Adrenal gland (tissue), 5 donors: ENCODE data around the gene RFLNA.

Experiments used
- POLR2A ChIP-seq, 2 donors: fragments of 450-650 bp; IDR thresholded peaks; one replicate each; pipeline ENCODE4 v1.6.1; 2017; ENCODE audit warnings: antibody characterized with exemption in 2 of 2, mild to moderate bottlenecking in 2 of 2, moderate library complexity in 1 of 2
- TF ChIP-seq, protein P1 (sequence below), 6 experiments: fragments of 450-650 bp in 4 of 6; fragments of 200-600 bp in 2 of 6; sonication (generic) in 1 of 6; IDR thresholded peaks; 1 replicate in 5 of 6; 2 replicates in 1 of 6; pipeline versions ENCODE4 v1.5.1 to v1.8.0; 2016 to 2021; ENCODE audit warnings: antibody characterized with exemption in 6 of 6, mild to moderate bottlenecking in 2 of 6, moderate library complexity in 1 of 6
- donor health status: DM: no; HTN: no; CAD: no.

DNA sequence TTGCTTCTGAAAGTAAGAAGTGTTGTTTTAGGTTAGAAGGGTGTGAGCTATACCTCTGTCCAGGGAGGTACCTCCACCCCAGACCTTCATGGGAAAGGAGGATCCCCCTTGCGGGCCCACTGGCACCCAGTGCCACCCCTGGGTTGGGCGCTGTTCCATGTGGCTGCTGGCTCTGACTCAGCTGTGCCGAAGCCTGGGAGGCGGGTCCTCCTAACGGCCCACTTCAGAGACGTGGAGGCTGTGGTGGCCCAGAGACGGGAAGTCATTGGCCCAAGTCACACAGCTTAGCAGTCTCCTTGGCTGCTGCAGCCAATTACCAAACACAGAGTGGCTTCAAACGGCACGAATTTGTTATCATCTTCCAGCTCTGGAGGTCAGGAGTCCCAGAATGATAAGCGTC is 10.2 kb downstream of the RFLNA start:
- no peak for TF ChIP-seq POLR2A (IDR thresholded peaks at IDR 0.05)
- TF ChIP-seq, protein P1, sequence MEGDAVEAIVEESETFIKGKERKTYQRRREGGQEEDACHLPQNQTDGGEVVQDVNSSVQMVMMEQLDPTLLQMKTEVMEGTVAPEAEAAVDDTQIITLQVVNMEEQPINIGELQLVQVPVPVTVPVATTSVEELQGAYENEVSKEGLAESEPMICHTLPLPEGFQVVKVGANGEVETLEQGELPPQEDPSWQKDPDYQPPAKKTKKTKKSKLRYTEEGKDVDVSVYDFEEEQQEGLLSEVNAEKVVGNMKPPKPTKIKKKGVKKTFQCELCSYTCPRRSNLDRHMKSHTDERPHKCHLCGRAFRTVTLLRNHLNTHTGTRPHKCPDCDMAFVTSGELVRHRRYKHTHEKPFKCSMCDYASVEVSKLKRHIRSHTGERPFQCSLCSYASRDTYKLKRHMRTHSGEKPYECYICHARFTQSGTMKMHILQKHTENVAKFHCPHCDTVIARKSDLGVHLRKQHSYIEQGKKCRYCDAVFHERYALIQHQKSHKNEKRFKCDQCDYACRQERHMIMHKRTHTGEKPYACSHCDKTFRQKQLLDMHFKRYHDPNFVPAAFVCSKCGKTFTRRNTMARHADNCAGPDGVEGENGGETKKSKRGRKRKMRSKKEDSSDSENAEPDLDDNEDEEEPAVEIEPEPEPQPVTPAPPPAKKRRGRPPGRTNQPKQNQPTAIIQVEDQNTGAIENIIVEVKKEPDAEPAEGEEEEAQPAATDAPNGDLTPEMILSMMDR (IDR thresholded peaks at IDR 0.05) = no peak
